ENCODE data around the gene UMODL1.

UMODL1 gene

DNA sequence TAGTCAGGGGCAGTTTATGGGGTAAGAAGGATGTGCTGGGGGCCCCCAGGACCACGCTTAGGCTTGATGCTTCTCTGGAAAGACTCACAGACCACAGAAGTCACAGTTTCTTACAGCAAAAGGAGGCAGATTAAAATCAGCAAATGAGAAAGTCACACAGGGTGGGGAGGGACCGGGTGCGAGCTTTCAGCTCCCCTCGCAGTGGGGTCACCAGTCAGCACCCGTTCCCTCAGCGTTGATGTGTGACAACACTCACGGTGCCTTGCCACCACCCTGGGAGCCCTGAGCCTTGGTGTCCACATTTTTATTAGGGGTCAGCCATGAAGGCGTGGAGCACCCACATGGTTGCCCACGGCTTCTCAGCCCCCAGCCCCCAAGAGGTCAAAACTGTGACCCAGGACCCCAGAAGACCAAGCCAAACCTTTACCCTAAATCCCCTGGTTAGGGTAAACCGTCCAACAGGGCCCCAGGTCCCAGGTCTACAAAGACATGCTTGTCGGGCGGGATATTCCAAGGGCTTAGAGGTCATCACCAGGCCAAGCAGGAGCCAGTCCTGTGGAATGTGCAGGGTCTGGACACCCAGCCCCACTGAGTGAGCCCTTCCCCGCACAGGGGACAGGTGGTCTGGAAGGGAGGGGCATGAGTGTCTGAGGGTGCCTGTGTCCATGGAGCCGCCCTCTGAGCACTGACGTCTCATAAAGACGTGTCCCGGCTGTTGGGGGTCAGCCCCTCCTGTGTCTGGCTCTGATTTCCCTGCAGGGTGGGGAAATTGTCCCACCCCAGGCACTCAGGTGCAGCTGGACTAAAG, 83.3 kb downstream of the UMODL1 start:
- in situ Hi-C loops (cut with MboI; ENCODE audit: low sequenced_read_pairs, unreplicated experiment), result loop anchor here (10.0 kb wide), 1 partner anchor 290 kb away; no protein-coding TSS in a partner anchor
- no peak for TF ChIP-seq CTCF (IDR thresholded peaks at IDR 0.05; ENCODE audit: borderline replicate concordance, control extremely low read depth, extremely low read depth, insufficient read depth, missing control alignments)
- DNase-seq (ENCODE audit: low spot score), result no peak

- no peak for DNase-seq (ENCODE audit: low spot score)
- no peak for TF ChIP-seq CTCF (IDR thresholded peaks at IDR 0.05; ENCODE audit: borderline replicate concordance, control extremely low read depth, extremely low read depth, insufficient read depth, missing control alignments)
- in situ Hi-C loops (cut with MboI; ENCODE audit: low sequenced_read_pairs, unreplicated experiment), result loop anchor here (10.0 kb wide), 1 partner anchor 290 kb away; no protein-coding TSS in a partner anchor
These were observed 84.1 kb downstream of the UMODL1 start for GRCh38 chr21:42155045-42155855.

DNA sequence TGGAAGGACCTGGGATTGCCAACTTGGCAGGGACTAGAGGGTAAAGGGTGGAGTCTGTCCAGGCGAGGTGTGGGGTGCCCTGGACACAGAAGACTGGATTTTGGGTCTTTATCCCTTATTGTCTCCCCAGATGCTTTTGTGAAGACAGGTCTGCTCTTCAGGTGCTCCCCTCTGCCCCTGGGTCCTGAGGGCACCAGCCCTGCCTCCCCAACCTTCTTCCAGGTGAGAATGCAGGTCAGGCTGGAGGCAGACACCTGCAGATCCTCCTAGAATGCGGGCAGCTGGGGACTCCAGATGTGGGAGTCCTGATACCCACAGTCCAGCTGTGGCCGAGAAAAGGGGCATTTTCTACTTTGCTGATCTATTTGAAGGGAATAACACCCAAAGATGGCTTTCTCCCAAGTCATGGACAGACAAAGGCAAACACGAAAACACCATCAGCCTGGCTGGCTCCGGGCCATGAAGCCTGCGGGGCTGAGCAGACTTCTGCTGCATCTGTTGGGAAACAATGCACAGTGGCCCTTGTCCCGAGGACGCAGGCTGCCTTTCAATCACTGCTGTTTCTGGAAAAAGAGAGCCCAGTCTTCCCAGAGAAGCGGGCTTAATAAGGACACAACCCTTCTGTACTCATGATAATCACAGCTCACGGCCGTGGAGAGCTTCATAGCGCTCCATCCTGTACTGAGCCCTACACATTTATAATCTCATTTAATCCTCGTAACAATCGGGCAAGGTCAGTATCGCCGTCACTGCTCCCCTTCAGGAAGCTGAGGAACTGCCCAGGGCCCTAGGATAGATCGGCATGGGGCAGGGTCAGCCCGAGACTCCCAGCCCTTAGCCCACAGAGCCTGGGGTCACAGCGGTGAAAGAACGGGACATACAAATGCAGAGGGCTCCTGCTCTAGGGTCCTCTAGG, 85.8 kb downstream of the UMODL1 start:
- in situ Hi-C loops (cut with MboI; ENCODE audit: low sequenced_read_pairs, unreplicated experiment), result loop anchor here (10.0 kb wide), 1 partner anchor 288 kb away; no protein-coding TSS in a partner anchor
- DNase-seq (ENCODE audit: low spot score), result no peak
- no peak for TF ChIP-seq CTCF (IDR thresholded peaks at IDR 0.05; ENCODE audit: borderline replicate concordance, control extremely low read depth, extremely low read depth, insufficient read depth, missing control alignments)

- no peak for DNase-seq (ENCODE audit: low spot score)
- no peak for TF ChIP-seq CTCF (IDR thresholded peaks at IDR 0.05; ENCODE audit: borderline replicate concordance, control extremely low read depth, extremely low read depth, insufficient read depth, missing control alignments)
- in situ Hi-C loops (cut with MboI; ENCODE audit: low sequenced_read_pairs, unreplicated experiment), result loop anchor here (10.0 kb wide), 1 partner anchor 287 kb away; no protein-coding TSS in a partner anchor
These were observed 86.6 kb downstream of the UMODL1 start for GRCh38 chr21:42157606-42158310.

GRCh38 chr21:42158846-42159245, 87.7 kb downstream of the UMODL1 start:
- TF ChIP-seq CTCF (IDR thresholded peaks at IDR 0.05; ENCODE audit: borderline replicate concordance, control extremely low read depth, extremely low read depth, insufficient read depth, missing control alignments), result no peak
- peak; percentile 20 for DNase-seq (ENCODE audit: low spot score)
- in situ Hi-C loops (cut with MboI; ENCODE audit: low sequenced_read_pairs, unreplicated experiment), result loop anchor here (10.0 kb wide), 1 partner anchor 286 kb away; no protein-coding TSS in a partner anchor

Measured in GM13976 (cell line).